Activated T-cell treated with anti-CD3 and anti-CD28 coated beads, Interleukin-2, amount 50 U/mL, for 1 hour (primary cell): ENCODE measurements around the gene APOH.

Experiments used
- DNase-seq: peaks from one replicate; pipeline ENCODE4 v3.0.0-alpha.2; 2020

Gene APOH

DNA sequence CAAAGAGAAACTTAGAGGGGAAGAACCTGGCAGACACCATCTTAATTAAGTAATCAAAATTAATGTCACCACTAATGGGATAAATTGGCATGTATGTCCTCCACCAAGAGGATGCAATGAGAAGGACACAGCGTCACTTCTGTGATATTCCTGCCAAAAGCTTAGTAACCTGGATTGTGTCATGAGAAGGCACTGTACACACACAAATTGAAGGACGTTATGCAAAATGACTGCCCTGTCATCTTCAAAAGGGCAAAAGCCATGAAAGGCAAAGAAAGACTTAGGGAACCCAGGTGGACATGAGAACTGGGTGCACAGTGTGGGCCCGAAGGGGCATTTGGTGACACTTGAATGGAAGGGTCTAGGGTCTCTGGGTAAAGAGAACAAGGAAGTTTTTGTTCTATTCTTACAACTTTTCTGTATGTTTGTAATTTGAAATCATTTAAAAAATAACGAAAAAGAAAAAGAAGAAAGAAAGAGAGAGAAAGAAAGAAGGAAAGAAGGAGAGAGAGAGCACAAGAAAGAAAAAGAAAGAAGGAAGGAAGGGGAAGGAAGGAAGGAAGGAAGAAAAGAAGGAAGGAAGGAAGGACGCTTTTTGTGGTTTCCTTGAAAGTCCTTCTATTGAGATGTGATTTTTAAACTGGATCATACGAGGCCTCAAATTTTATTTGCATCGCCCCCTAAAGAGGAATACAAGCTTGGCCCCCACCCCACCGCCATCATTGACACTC, 4.0 kb upstream of the APOH start:
- no peak for DNase-seq

- DNase-seq, result no peak
Measured at GRCh38 chr17:66230922-66231591, 1.8 kb upstream of the APOH start.

- no peak for DNase-seq
Measured at GRCh38 chr17:66229783-66230538, 746 bp upstream of the APOH start.

DNA sequence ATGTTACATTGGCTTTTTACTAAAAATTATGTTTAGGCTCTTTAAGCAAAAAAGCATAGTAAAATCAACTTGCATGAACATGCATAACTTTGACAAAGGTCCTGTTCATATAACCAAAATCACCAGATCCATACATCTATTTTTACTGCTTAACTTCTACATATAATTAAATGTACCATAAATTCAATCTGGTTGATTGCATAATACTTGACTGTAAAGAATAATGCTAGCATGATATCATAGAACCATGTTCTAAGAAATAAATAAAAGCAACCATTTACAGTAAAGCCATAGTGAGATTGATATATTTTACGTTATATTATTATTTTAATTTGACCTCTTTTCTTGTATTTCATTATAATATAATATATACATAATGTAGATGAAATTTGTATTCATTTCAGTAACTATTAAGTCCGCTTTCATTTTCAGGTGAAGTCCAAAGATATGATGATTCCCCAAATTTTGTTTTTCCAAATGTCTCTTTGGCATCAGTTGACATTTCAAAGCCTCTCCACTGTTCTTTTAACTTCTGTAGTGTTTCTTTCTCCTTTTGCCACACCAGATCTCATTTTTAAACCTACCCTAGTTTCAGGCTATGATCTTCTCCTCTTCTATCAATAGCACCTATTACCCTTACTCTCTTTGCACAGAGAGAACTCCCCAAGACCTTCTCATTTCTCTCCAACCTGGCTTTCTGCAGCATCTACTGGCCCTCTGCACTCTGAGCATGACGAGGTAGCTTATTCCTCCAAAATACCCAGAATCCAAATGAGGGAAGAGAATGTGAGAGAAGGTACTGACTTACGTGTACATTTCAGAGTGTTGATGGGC, 1.8 kb downstream of the APOH start:
- no peak for DNase-seq

GRCh38 chr17:66222798-66223350, 6.3 kb downstream of the APOH start:
- no peak for DNase-seq

GRCh38 chr17:66221755-66222530, 7.3 kb downstream of the APOH start:
- no peak for DNase-seq

GRCh38 chr17:66221343-66221742, 7.9 kb downstream of the APOH start:
- no peak for DNase-seq

GRCh38 chr17:66220079-66220835, 9.0 kb downstream of the APOH start:
- DNase-seq, result no peak

DNA sequence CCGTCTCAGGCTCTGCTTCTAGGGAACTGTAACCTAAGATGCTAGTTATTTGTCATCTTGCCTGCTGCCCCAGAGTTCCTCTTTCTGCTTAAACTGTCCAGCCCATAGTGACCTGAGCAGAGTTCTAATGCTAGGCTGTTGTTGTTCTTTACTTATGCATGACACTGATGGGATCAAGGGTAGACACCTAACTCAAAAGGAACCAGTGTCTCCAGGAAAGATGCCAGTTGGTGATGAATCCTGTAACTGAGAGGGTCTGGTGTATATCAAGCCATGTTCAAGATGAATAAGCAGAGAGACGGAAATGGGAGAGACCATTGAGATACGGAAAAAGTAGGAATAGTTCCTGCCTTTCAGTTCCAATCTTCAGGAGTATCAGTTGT, 13.7 kb downstream of the APOH start:
- no peak for DNase-seq

- no peak for DNase-seq
Measured at GRCh38 chr17:66214884-66215528, 14.2 kb downstream of the APOH start.

DNA sequence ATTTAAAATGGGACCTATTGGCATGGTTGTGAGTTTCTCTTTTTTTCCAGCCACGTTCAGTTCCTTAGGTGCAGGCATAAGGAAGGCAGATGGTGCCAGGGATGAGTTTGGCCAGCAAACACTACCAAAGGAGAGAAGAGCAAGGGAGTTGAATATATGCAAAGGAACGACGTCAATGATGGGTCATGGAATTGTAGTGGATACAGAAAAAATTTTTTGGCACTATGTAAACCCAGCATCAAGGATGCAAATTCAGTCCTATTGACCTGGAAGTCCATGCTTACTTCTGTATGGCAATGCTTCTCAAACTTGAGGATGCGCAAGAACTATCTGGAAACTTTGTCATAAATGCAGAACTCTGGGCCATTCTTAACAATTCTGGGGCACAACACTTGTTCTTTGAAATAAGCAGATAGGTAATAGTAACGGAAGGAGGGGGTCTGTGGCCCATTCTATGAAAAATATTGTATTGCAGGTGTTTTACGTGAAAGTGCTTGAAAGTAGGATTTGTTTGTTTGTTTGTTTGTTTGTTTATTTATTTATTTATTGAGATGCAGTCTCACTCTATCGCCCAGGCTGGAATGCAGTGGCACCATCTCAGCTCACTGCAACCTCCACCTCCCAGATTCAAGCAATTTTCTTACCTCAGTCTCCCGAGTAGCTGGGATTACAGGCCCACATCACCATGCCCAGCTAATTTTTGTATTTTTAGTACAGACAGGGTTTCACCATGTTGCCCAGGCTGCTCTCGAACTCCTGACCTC, 18.0 kb downstream of the APOH start:
- no peak for DNase-seq

- no peak for DNase-seq
Measured at GRCh38 chr17:66210208-66210574, 19.0 kb downstream of the APOH start.

DNA sequence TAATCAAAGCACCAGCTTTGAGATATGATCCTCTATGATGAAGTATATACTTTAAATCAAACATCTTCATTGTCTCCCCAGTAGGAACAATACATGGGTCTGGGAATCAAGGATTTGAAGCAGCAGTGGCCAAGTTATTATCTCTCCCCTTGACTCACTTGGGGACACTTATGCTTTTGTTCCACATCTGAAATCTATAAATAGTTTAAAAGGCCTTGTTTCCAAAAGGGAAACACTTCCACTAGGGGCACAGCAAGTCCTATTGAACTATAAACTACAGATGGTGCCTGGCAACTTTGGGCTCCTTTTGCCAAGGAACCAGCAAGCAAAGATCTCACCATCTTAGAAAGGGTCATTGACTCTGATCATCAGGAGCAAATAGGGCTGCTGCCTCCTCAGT, 21.3 kb downstream of the APOH start:
- DNase-seq, result no peak

- DNase-seq, result no peak
Measured at GRCh38 chr17:66203274-66204015, 25.8 kb downstream of the APOH start.

DNA sequence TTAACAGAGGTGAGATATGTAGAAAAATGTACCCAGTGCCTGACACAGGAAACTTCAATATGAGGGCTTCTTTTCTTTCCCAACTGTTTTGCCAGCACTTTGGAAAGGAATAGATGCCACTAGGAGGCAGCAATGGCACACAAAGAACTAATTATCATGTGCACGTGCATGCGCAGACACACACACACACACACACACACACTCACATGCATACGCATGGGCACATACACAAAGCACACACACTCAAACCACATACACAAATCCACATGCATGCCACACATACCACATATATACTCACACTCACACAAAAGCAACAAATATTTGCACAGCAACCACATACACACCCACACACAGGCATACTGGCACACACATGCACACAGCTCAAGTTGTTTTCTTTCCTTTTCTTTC, 28.5 kb downstream of the APOH start:
- DNase-seq, result no peak

DNA sequence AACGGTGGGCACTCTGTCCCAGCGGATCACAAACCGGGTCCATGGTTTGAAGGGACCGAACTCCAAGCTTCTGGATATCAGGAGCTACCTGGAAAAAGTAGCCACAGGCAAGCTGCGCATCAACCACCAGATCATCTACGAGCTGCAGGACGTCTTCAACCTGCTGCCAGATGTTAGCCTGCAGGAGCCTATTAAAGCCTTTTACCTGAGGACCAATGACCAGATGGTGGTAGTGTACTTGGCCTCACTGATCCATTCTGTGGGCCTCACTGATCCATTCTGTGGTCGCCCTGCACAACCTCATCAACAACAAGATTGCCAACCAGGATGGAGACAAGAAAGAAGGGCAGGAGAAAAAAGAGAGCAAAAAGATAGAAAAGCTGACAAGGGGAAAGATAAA, 31.0 kb downstream of the APOH start:
- no peak for DNase-seq

GRCh38 chr17:66192378-66192687, 36.9 kb downstream of the APOH start:
- DNase-seq, result no peak

DNA sequence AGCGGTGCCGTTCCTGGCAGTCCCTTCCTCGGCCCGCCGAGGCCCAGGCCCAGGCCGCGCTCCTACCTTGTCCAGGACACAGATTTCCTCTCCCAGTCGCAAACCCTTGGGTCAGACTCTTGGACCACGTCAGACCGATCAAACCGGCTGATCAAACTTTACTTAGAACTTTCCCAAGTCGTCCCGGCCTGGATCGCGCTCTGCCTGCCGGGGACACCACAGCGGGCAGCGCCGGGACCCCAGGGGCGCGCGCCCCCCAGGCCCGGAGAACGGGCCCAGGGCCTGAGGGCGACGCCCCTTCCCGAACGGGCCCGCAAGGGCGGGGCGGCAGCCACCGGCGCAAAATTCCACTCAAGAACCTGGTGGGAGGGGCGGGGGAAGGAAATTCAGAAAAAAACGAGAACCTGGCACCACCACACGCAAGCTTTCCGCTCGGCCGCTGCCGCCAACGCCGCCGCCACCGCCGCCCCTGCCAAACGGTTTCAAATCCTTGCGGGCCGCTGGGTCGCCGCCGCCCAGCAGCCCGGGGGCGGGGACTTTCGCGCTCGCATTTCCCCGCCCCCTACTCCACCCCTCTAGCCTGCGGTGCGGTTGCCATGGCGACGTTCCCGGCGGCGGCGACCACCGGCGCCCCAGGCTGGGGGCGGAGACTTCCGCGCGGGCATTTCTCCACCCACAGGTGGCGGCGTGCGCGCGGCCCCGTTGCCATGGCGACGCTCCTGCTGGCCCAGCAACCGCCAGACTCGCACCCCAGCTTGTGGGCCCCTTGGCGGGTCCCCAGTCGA, 37.4 kb downstream of the APOH start, which contains the start of gene CEP112:
TSS of gene CEP112 (minus strand) at position 541 of the 785 bp plus-strand sequence.
- DNase-seq, result peak; percentile 96
